Medulla oblongata (tissue), 1 donor: Measurements from ENCODE around the gene UBXN1.
"Not testable (repeated sequence)": the region's sequence is repeated elsewhere in the genome, so short reads cannot be mapped to it uniquely, and the experiment has no call there.

Experiments
- DNase-seq: peaks from one replicate; pipeline ENCODE4 v3.0.0-alpha.2; 2015; ENCODE audit errors: extremely low spot score

The UBXN1 gene

DNA sequence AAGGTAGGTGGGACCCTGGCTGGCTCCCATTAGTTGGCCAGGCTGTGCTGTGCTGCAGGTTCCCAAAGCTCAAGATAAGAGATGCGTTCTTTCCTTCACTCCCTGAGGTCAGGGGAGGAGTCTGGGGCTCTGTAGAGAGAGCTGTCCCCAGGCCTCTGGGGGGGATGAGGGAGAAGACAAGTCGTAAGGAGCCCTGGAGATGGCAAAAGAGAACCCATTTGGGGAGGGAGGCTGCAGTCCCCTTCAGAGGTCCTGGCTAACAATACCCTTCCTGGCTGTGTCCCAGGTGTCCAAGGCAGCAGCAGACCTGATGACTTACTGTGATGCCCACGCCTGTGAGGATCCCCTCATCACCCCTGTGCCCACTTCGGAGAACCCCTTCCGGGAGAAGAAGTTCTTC, 29.5 kb upstream of the UBXN1 start:
- DNase-seq, result no peak

DNA sequence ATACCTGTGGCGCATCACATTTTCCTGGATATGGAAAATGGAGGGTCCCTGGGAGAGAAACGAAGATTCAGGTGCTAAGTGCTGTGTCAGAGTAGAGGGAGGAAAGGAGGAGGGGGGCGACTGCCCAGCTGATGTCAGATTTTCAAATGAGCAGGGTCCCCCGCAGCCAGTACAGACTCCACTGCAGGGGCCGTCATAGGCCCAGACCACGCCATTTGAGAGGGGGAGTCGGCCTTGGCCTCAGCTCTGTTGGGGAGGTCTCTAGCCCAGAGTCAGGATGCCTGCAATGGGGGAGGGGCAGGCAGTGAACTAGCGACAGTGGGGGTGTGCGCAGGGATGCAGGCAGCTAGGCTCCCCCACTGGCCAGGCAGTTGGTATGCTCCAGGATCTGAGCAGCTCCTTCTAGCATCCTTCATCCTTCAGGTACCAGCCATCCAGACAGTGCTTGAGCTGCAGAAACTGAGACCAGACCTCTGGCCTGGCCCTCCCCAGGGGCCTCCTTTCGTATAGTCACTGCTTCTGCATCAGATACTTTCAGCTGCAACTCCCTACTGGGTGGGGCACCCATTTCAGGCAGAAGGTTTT, 28.5 kb upstream of the UBXN1 start, which contains the start of the genes BSCL2 and GNG3:
BSCL2 (minus strand) TSS at position 148 of the 585 bp plus-strand sequence. CDS start 229 bp downstream, outside the sequence.
GNG3 (plus strand) TSS at position 400 of the 585 bp plus-strand sequence. CDS start 620 bp downstream, outside the sequence.
- DNase-seq, result peak; percentile 62

GRCh38 chr11:62706850-62707247, 28.0 kb upstream of the UBXN1 start:
- no peak for DNase-seq

GRCh38 chr11:62705880-62706849, 27.3 kb upstream of the UBXN1 start:
- peak; percentile 96 for DNase-seq

DNA sequence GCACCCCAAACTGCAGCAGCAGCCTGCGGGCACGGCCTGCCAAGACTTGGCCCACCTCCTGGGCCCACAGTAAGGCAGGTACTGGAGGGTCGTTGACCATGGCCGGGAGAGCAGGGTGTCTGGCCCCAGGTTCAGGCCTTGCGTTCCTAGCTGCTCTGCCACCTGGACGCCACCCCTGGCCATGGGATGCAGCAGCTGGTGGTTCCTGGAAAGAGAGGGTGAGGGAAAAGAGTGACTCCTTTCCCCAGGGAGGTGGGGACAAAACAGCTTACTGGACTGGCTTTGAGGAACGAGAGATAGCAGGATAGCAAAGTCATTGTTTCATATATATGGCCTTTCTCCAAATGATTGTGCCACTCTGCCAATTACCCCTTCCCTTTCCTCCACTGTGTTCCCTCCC, 26.5 kb upstream of the UBXN1 start:
- no peak for DNase-seq

GRCh38 chr11:62703921-62704320, 25.0 kb upstream of the UBXN1 start:
- DNase-seq, result not testable (repeated sequence)

GRCh38 chr11:62702246-62702645, 23.4 kb upstream of the UBXN1 start:
- no peak for DNase-seq

DNA sequence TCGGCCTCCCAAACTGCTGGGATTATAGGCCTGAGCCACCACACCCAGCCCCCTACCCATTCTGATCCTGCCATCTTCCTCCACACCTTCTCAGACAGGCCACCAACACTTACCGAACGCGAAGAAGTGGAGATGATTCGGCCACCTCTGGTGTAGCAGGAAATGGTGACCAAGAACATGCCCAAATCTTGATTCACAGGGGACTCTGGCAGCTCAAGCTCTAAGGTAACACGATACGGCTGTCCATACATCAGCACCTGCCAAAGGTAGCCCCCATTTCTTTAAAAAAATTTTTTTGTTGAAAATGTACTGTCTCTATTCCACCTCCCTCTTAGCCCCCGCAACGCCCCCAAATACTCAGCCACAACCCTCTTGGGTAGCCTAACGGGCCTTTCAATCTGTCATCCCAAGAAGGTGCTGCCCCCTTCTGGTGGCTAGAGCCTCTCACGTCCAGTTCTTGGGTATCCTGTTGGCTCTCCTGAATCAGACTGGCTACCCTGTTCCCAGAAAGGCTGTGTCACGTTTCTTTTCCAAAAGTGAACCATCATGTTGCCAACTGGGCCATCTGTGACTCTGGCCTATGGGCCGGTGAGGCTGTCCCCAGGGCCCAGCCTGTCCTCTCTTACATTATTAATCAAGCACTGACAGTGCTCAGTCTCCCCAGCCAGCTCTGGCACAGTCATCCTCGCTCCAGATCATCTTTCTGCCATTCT, 15.7 kb upstream of the UBXN1 start:
- DNase-seq, result peak; percentile 90

DNA sequence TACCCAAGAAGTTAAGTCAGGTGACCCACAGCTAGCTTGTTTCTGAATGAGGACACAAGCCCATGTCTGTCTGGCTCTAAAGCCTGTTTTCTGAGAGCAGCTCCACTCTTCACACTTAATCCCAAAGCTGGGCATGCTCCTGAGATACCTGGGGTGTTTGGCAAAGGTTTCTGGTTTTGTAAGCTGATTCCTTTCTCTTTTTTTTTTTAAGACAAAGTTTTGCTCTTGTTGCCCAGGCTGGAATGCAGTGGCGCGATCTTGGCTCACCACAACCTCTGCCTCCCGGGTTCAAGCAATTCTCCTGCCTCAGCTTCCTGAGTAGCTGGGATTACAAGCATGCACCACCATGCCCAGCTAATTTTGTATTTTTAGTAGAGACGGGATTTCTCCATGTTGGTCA, 14.8 kb upstream of the UBXN1 start:
- DNase-seq, result not testable (repeated sequence)

- no peak for DNase-seq
These were observed 10.7 kb upstream of the UBXN1 start, which contains the start of gene LRRN4CL for GRCh38 chr11:62689421-62690183. Gene LRRN4CL, minus strand, starts transcription at chr11:62689530. Its CDS starts 1,022 bp downstream, at chr11:62688508.

DNA sequence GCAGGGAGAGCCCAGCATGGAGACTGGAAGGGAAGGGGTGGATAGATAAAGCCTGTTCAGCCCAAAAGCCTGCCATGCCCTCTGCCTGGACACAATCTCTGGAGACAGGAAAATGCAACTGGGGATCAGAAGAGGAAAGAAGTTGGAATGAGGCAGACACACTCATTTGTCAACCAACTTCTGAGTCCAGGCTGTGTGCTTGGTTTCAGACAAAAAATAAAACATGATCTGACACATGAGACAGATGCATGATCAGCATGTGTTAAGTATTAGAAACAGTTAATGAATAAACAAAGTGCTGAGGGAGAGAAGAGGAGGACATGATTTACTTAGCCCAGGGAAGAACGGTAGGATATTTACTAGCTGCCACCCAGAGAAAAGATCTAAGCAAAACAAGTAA, 9.6 kb upstream of the UBXN1 start:
- no peak for DNase-seq

- no peak for DNase-seq
These were observed 8.9 kb upstream of the UBXN1 start for GRCh38 chr11:62687508-62688396.

- no peak for DNase-seq
These were observed 3.6 kb upstream of the UBXN1 start for GRCh38 chr11:62682518-62682917.

DNA sequence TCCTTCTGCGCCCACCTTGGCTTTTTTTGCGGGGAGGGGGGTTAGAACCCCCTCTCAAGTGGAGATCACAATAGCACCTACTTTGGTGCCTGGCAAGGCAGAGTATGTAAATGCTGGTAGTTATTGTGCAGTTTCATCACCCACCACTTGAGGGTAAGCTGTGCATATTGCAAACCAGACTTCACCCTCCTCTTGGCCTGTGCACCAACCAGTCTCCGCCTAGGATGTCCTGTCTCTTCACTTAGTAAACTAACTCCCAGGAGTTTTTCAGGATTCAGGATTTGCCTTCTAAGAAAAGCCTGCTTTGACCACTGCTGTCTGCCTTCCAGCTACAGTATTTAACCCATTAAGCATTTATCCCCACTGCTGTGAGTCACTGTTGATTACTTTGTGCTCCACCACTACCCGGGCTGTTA, 2.0 kb upstream of the UBXN1 start:
- no peak for DNase-seq

- DNase-seq, result no peak
These were observed 472 bp downstream of the UBXN1 start for GRCh38 chr11:62678433-62678769.

GRCh38 chr11:62677714-62678113, 1.2 kb downstream of the UBXN1 start:
- DNase-seq, result no peak

GRCh38 chr11:62677156-62677555, 1.7 kb downstream of the UBXN1 start:
- DNase-seq, result no peak

- DNase-seq, result no peak
These were observed 2.2 kb downstream of the UBXN1 start for GRCh38 chr11:62676698-62677097.

DNA sequence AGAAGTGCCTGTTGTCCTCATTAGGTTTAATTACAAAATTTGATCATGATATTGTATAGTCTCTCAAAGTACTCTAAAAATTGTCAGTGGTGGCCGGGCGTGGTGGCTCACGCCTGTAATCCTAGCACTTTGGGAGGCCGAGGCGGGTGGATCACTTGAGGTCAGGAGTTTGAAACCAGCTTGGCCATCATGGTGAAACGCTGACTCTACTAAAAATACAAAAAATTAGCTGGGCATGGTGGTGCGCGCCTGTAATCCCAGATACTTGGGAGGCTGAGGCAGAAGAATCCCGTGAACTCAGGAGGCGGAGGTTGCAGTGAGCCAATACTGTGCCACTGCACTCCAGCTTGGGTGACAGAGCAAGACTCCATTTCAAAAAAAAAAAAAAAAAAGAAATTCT, 3.5 kb downstream of the UBXN1 start:
- DNase-seq, result not testable (repeated sequence)

DNA sequence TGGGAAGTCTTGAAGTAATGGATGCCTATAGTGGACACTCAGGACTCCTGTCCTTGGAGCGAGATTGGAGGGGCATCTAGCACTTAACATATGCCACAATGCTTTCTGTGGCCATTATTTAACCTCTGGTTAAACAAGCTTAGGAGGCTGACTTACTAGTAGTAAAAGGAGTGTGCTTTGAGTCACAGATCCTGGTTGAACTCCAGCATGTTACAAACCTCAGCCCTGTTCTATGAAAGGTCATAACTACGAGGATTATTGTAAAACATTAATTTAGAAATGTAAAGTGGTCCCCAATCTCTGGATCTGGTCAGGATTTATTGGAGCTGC, 5.7 kb downstream of the UBXN1 start:
- no peak for DNase-seq
